ENCODE measurements around the gene C6orf132. TPM values are rescaled to one million over a fixed set of nuclear protein-coding genes. Genes with fewer than 3 reads are reported as not detected.

C6orf132 gene
- total RNA-seq, 1 experiment from 2014 or later: 66.0 TPM

GRCh38 chr6:42068872-42069522 is 73.4 kb downstream of the C6orf132 start:
- Histone ChIP-seq H3K4me3 (ENCODE audit: low read length) (no peak overlapping the region), H3K4me1 (ENCODE audit: insufficient read depth, low read length) (no peaks in the 10 kb centered on the region), H3F3A (ENCODE audit: low read length, unreplicated experiment) (no peaks in the 10 kb centered on the region), H3K27ac (ENCODE audit: low read length) (no peak overlapping the region), H3K4me2 (ENCODE audit: low read length) (no peak overlapping the region), H3K36me3 (ENCODE audit: low read depth, low read length) (peaks cover 20% of the 10 kb centered on the region), H3K27me3 (ENCODE audit: low read length) (no peaks in the 10 kb centered on the region), H4K20me1 (ENCODE audit: low read length) (no peaks in the 10 kb centered on the region), H2AFZ (ENCODE audit: low read length) (no peak overlapping the region), H3K79me2 (ENCODE audit: low read length) (no peaks in the 10 kb centered on the region), H3K9ac (ENCODE audit: low read length) (no peak overlapping the region), H3K9me3 (ENCODE audit: low read length) (no peaks in the 10 kb centered on the region), H3K9me2 (replicated peaks; ENCODE audit: low read length) (no peaks in the 10 kb centered on the region)
- no peak for TF ChIP-seq EZH2phosphoT487 (IDR thresholded peaks at IDR 0.05; ENCODE audit: borderline replicate concordance, low read length)
- peak; percentile 31 for TF ChIP-seq CTCF (conservative IDR thresholded peaks at IDR 0.05; ENCODE audit: low read depth, low read length)
- TF ChIP-seq EZH2 (IDR thresholded peaks at IDR 0.05; ENCODE audit: low read length, unreplicated experiment): no peak
- ChIA-PET POLR2A (ENCODE audit: unreplicated experiment) (no interaction called here), CTCF (no interaction called here)
- intact Hi-C loops (cut with micrococcal nuclease): no loop called here
- no peak for DNase-seq
- peak; percentile 43 for ATAC-seq
- BruUV-seq (replicated peaks): no TSS peak

- Histone ChIP-seq H3K27me3 (ENCODE audit: low read length) (no peaks in the 10 kb centered on the region), H3K9me3 (ENCODE audit: low read length) (no peaks in the 10 kb centered on the region), H2AFZ (ENCODE audit: low read length) (no peak overlapping the region), H3K27ac (ENCODE audit: low read length) (no peak overlapping the region), H3K9me2 (replicated peaks; ENCODE audit: low read length) (no peaks in the 10 kb centered on the region), H3K4me3 (ENCODE audit: low read length) (no peak overlapping the region), H3K36me3 (ENCODE audit: low read depth, low read length) (peaks cover 18% of the 10 kb centered on the region), H3K4me1 (ENCODE audit: insufficient read depth, low read length) (no peaks in the 10 kb centered on the region), H3F3A (ENCODE audit: low read length, unreplicated experiment) (no peaks in the 10 kb centered on the region), H4K20me1 (ENCODE audit: low read length) (no peaks in the 10 kb centered on the region), H3K4me2 (ENCODE audit: low read length) (no peak overlapping the region), H3K9ac (ENCODE audit: low read length) (no peak overlapping the region), H3K79me2 (ENCODE audit: low read length) (no peaks in the 10 kb centered on the region)
- TF ChIP-seq EZH2 (IDR thresholded peaks at IDR 0.05; ENCODE audit: low read length, unreplicated experiment): no peak
- TF ChIP-seq EZH2phosphoT487 (IDR thresholded peaks at IDR 0.05; ENCODE audit: borderline replicate concordance, low read length): no peak
- TF ChIP-seq CTCF (conservative IDR thresholded peaks at IDR 0.05; ENCODE audit: low read depth, low read length): no peak
- ChIA-PET POLR2A (ENCODE audit: unreplicated experiment) (no interaction called here), CTCF (interaction anchor here (0.6 kb wide), 1 partner anchor 204 kb away, joined by 3 read pairs; no protein-coding TSS in a partner anchor)
- no peak for ATAC-seq
- intact Hi-C loops (cut with micrococcal nuclease): no loop called here
- BruUV-seq (replicated peaks): no TSS peak
- DNase-seq: no peak
Observed at GRCh38 chr6:42068173-42068572, 74.2 kb downstream of the C6orf132 start.

GRCh38 chr6:42066156-42066675 is 76.2 kb downstream of the C6orf132 start:
- Histone ChIP-seq H4K20me1 (ENCODE audit: low read length) (no peaks in the 10 kb centered on the region), H3K27me3 (ENCODE audit: low read length) (no peaks in the 10 kb centered on the region), H2AFZ (ENCODE audit: low read length) (no peak overlapping the region), H3K79me2 (ENCODE audit: low read length) (no peaks in the 10 kb centered on the region), H3K9me2 (replicated peaks; ENCODE audit: low read length) (no peaks in the 10 kb centered on the region), H3K9me3 (ENCODE audit: low read length) (no peaks in the 10 kb centered on the region), H3K27ac (ENCODE audit: low read length) (no peak overlapping the region), H3F3A (ENCODE audit: low read length, unreplicated experiment) (no peaks in the 10 kb centered on the region), H3K36me3 (ENCODE audit: low read depth, low read length) (peaks cover 16% of the 10 kb centered on the region), H3K9ac (ENCODE audit: low read length) (no peak overlapping the region), H3K4me1 (ENCODE audit: insufficient read depth, low read length) (no peaks in the 10 kb centered on the region), H3K4me3 (ENCODE audit: low read length) (no peak overlapping the region), H3K4me2 (ENCODE audit: low read length) (no peak overlapping the region)
- ChIA-PET CTCF (no interaction called here), POLR2A (ENCODE audit: unreplicated experiment) (no interaction called here)
- no peak for ATAC-seq
- BruUV-seq (replicated peaks): no TSS peak
- intact Hi-C loops (cut with micrococcal nuclease): no loop called here
- DNase-seq: no peak
- TF ChIP-seq EZH2 (IDR thresholded peaks at IDR 0.05; ENCODE audit: low read length, unreplicated experiment) (no peak), CTCF (conservative IDR thresholded peaks at IDR 0.05; ENCODE audit: low read depth, low read length) (no peak), EZH2phosphoT487 (IDR thresholded peaks at IDR 0.05; ENCODE audit: borderline replicate concordance, low read length) (no peak)

Data from PC-3 (cell line).